HK-2 (cell line): ENCODE results near the gene ADAMTSL3.

ENCODE experiments used
- DNase-seq: peaks from one replicate; pipeline ENCODE4 v3.0.0-alpha.2; 2018; ENCODE audit not compliant: unreplicated experiment

ADAMTSL3 gene

DNA sequence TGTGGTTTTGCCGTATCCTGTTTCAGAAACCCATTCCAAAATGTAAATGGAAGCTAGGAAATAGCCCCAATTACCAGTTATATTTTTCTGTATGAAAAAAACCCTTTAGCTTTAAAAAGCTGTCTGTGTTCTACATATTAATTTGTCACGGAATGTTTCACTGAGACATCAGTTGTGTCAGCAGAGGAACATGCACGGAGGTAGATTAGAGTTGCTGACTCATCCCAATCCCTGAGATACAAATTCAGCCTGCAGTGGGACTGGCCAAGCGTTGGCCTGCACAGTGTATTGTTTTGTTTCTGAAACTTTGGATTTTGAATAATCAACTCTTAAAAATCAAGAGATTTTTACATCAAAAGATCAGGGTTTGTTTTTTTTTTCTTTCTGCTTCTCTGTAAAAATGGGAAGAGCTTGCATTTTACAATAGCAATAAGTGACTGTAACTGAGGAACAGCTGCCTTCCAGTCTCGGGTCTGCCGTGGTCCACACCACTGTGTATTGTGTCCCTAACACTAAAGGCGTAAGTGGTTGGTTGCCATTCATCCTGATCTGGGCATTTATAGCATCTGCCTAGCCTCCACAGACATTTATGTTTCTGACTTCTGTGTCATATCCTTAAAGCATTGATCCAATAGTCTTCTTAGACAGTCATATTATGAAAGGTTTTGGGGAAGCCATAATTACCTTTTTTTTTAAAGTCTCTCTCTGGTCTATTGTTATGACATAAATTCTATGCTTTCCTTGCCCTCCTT lies 218.1 kb downstream of the ADAMTSL3 start:
- DNase-seq, result no peak

- DNase-seq, result no peak
These were observed 220.0 kb downstream of the ADAMTSL3 start for GRCh38 chr15:83873966-83874365.

DNA sequence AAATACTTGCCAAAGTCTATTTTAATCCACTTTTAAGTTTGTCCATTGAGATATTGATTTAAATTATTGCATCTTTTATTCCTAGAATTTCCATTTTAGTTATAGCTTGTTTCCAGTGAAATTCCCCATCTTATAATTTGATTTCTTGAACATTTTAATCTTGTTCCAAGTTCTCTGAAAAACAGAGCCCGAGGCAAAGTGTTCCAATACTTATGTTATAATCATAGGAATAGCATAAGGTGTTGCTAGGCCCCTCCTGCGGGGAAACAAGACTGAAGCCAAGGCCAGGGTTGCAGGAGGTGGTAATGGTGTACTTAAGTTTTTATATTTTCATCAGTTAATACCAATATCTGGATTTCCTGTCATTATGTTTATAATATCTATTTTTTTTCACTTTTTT lies 226.6 kb downstream of the ADAMTSL3 start:
- DNase-seq, result no peak

- DNase-seq, result no peak
These were observed 227.2 kb downstream of the ADAMTSL3 start for GRCh38 chr15:83881156-83881555.

DNA sequence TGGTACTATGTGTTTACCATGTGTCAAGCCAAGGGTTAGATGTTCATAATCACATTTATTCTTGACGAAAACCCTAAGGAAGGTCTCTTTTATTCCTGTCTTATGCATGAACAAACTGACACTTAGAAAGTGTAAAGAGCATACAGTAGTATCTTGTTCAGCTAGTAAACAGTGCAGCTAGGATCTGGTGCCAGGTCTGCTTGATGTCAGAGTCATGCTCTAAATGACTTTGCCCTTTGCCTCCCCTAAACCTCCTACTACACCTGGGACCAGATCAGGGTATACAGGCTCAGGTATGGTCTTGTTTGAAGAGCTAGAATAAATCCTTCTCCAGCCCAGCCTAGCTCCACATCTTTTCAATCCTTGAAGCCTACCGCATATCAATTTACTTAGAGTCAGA lies 232.4 kb downstream of the ADAMTSL3 start:
- DNase-seq, result no peak

GRCh38 chr15:83887404-83887803 lies 233.5 kb downstream of the ADAMTSL3 start:
- no peak for DNase-seq

DNA sequence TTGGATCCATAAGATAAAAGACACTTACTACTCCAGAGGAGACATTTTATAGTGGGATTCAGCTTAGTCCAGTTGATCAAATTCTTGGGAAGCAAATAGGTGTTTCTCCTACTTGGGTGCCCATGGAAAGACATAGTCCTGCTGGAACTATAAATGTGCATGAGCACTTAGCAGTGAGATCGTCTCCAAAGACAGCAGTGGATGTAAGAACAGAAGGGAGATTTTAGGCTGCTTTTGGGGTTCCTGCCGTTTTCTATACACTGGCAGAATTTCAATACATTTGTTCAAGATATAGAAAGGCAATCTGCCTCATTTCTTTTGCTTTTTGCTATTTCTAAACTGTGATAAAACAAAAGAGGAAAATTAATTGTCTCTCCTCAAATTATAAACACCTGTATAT lies 234.0 kb downstream of the ADAMTSL3 start:
- DNase-seq, result no peak

DNA sequence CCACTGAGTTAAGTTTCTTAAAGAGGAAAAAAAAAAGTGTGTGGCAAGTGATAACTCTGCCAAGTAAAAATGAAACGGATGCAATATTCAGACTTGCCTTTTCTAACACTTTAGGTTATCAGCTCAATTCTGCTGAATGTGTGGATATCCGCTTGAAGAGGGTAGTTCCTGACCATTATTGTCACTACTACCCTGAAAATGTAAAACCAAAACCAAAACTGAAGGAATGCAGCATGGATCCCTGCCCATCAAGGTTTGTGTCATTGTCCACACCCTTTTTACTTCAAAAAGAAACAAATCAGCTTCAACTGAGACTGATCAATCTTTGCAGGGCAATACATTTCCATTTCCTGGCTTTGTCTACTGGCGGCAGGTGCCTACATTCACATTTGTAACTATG lies 236.1 kb downstream of the ADAMTSL3 start:
- DNase-seq, result no peak

DNA sequence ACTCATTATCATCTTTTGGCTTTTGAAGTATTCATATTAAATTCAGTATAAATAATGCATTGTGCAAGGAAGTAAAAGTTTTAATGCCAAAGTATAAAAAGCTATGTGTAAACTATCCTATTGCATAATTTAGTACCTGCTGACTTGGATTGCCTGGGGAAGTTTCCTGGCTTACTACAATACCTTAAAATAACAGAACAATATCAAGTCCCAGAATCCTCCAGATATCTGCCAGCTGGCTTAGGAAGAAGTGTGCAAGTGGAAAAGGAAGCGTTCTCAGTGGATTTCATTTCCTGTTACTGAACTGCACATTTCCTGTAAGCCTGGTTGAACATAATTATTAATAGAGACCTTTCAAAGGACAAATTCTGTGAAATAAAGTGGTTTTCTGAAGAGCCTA lies 236.7 kb downstream of the ADAMTSL3 start:
- no peak for DNase-seq

- DNase-seq, result no peak
These were observed 238.6 kb downstream of the ADAMTSL3 start for GRCh38 chr15:83892498-83892897.

- DNase-seq, result no peak
These were observed 239.4 kb downstream of the ADAMTSL3 start for GRCh38 chr15:83893308-83893707.

DNA sequence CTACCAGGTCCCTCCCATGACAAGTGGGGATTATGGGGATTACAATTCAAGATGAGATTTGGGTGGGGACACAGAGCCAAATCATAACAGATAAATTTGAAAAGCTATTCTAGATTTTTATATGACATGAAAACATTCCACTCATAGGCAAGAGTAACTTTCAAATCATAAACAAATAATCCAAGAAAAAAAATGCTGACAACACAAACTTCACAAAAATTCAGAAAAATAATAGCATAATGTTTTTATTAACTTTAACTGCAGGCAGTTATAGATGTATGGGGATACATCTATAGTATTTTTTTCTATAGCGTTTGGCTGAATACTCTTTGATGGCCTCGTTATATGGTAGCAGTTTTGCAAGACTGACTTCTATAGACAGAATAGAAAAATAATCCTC lies 243.1 kb downstream of the ADAMTSL3 start:
- DNase-seq, result no peak

DNA sequence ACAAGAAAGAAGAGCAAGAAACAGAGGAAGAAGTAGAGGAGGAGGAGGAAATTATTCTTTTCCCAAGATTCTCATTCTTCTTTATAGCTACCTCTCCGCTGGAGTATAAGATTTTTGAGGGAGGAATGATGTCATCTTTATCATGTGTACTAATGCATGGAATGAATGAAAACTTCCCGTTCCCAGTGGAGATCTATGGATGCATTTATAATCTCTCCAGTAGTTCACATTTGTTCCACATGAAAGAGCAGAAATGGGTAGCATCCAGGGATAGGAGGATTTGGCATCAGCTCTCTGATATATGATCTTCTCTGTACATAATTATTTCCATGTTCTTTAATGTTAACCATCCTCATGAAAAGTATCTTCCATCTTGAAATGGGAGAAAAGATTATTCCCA lies 244.4 kb downstream of the ADAMTSL3 start:
- DNase-seq, result no peak

DNA sequence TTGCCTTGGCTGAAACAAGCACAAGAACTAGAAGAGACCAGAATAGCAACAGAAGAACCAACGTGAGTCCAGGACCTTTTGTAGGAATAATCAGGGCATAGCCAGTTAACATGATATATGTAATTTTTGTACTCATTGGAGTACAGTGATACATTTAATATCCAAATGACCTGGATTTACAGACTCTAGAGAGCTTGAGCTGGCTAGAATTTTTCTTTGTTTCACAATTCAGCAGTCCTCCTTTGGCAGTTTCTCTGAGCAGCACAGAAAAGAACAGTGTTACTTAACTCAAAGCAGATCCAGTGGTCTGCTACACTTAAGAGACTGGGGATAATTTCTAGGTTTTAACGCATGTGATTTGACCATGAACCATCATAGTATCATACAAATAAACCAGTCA lies 245.7 kb downstream of the ADAMTSL3 start:
- no peak for DNase-seq

GRCh38 chr15:83904107-83905040 lies 250.5 kb downstream of the ADAMTSL3 start:
- no peak for DNase-seq

DNA sequence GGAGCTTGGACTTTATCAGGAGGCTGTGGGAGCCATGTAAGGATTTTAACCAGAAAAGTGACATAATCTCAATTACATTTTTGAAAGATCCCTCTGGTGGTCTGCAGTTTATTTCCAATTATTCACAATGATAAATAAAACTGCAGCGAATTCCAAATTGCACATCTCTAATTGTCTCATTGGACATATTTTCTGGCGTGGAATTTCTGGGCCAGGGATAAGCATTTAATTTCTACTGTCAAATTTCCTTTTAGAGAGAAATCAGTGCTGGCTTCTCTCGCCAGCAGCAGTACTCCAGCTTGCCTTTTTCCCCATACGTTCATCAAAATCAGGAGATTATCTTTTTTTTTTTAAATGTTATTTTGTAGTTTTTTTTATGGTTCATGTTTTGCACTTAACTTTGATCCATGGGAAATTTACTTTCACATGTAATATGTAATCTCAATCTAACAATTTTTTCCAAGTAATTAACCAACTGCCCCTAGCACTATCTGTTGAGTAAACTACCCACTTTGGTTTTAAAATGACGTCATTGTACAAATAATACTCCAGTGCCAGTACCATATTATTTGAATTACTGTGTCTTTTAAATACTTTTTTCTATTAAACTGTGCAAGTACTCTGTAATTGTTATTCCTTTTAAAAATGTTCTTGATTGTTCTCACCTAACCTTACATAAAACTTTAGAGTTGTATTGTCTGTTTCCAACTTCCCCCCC lies 251.8 kb downstream of the ADAMTSL3 start:
- DNase-seq, result no peak

DNA sequence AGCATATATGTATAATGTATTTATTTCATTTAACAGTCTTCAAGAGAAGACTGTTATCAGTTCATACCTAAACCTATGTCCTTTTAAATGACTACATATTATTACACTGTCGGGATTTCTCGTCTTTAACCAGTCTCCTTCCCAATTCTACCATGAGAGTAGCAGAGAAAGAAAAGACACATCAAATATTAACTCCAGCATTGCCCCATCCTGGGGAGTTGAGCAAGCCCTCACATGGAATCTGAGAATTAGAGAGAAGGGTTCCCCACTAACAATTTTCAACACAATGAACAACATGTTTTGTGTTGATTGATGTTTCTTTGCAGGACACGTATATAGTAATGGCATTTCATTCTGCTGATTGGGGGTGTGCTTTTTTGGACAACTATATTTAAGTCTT lies 257.4 kb downstream of the ADAMTSL3 start:
- no peak for DNase-seq

GRCh38 chr15:83912343-83912742 lies 258.4 kb downstream of the ADAMTSL3 start:
- no peak for DNase-seq

DNA sequence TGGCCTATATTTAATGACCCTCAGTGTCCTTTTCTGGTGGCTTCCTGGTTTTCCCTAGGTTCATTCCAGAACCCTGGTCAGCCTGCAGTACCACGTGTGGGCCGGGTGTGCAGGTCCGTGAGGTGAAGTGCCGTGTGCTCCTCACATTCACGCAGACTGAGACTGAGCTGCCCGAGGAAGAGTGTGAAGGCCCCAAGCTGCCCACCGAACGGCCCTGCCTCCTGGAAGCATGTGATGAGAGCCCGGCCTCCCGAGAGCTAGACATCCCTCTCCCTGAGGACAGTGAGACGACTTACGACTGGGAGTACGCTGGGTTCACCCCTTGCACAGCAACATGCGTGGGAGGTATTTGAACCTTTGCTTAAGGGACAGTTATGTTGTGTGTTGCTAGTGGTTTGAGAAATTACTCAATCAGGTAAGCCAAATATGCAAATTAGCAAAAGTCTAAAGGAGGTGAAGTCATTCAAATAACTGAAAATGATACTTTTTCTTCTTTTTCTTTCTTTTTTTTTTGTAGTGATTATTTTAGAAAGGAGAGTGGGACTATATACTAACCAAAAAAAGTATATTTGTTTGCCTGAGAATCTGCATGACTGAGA lies 259.2 kb downstream of the ADAMTSL3 start:
- DNase-seq, result no peak

GRCh38 chr15:83914906-83915305 lies 261.0 kb downstream of the ADAMTSL3 start:
- DNase-seq, result no peak

DNA sequence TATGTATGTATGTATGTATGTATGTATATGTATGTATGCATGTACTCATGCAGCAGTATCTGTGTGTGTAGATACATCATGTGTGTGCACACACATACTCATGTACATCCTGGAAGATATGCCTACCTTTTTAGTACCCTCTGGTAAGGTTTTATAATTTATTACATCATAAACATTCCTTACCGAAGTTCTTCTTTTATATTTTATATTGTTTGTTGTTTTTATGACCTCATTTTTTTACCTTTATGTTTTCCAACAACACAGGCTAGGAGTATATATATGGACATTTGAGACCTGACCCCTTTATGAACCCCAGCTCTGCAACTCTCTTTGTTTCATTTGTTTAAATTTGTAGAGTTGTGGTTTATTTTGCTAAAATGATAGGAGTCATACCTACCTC lies 263.5 kb downstream of the ADAMTSL3 start:
- DNase-seq, result no peak

DNA sequence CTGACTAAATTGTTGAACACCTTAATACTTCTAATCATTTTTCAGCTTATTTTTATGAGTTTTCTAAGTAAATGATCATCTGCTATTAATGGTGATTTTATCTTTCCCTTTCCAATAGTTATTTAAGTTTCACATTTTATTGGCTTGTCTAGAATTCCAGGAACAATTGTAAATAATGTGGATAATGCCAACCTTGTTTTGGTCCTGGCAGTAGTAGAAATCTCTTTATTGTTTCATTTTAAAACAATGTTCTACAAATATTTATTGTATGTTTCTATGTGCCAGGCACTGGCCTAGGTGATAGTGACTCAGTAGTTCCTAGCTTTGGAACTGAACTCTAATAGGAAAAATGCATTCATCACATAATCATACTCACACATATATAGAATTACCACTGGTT lies 264.1 kb downstream of the ADAMTSL3 start:
- no peak for DNase-seq
